Stomach smooth muscle (tissue), 2 donors: ENCODE results near the gene CALN1.
"Not testable (repeated sequence)": the region's sequence is repeated elsewhere in the genome, so short reads cannot be mapped to it uniquely, and the experiment has no call there.

Experiments
- H3K27ac ChIP-seq: one replicate; pipeline ENCODE4 v1.7.0; 2013; ENCODE audit warnings: mild to moderate bottlenecking, low read length, inconsistent platforms
- H3K27me3 ChIP-seq, 2 donors: one replicate each; pipeline ENCODE4 v1.7.0; 2013; ENCODE audit warnings: low read length in 2 of 2; ENCODE audit not compliant: insufficient read depth in 2 of 2, control insufficient read depth in 1 of 2
- H3K36me3 ChIP-seq, 2 donors: one replicate each; pipeline ENCODE4 v1.7.0; 2013; ENCODE audit warnings: low read length in 2 of 2; ENCODE audit not compliant: control insufficient read depth in 2 of 2, insufficient read depth in 2 of 2
- H3K4me1 ChIP-seq: one replicate; pipeline ENCODE4 v1.7.0; 2013; ENCODE audit warnings: low read length; ENCODE audit not compliant: control insufficient read depth, insufficient read depth
- H3K4me3 ChIP-seq, 2 donors: one replicate each; pipeline ENCODE4 v1.7.0; 2013; ENCODE audit warnings: low read length in 2 of 2
- H3K9ac ChIP-seq, 2 donors: one replicate each; pipeline ENCODE4 v1.7.0; 2013; ENCODE audit warnings: low read length in 2 of 2, mild to moderate bottlenecking in 1 of 2
- H3K9me3 ChIP-seq, 2 donors: one replicate each; pipeline ENCODE4 v1.7.0; 2013; ENCODE audit warnings: low read length in 2 of 2; ENCODE audit not compliant: control insufficient read depth in 2 of 2
- donor health status: healthy.
- donor health status: Pancreatic carcinoma.

The CALN1 gene

GRCh38 chr7:72078301-72078700 lies 333.8 kb downstream of the CALN1 start:
- Histone ChIP-seq H3K27me3 (no peaks in the 10 kb centered on the region), H3K36me3 (no peaks in the 10 kb centered on the region), H3K9me3 (peaks cover 0 to 3% of the 10 kb centered on the region in 2 donors), H3K4me1 (no peaks in the 10 kb centered on the region), H3K27ac (no peak overlapping the region), H3K9ac (no peak overlapping the region), H3K4me3 (no peak overlapping the region)

- Histone ChIP-seq H3K4me1 (no peaks in the 10 kb centered on the region), H3K9me3 (peaks cover 0 to 3% of the 10 kb centered on the region in 2 donors), H3K36me3 (no peaks in the 10 kb centered on the region), H3K27ac (no peak overlapping the region), H3K4me3 (no peak overlapping the region), H3K27me3 (no peaks in the 10 kb centered on the region), H3K9ac (no peak overlapping the region)
These were observed 334.4 kb downstream of the CALN1 start for GRCh38 chr7:72077786-72078185.

GRCh38 chr7:72072901-72073300 lies 339.2 kb downstream of the CALN1 start:
- Histone ChIP-seq H3K9ac (no peak overlapping the region), H3K27ac (no peak overlapping the region), H3K4me3 (no peak overlapping the region)

GRCh38 chr7:72069263-72069662 lies 342.9 kb downstream of the CALN1 start:
- H3K9me3 ChIP-seq, result peaks cover 0 to 7% of the 10 kb centered on the region in 2 donors
- no peaks in the 10 kb centered on the region for H3K4me1 ChIP-seq
- H3K36me3 ChIP-seq, result no peaks in the 10 kb centered on the region
- H3K4me3 ChIP-seq, result no peak overlapping the region
- no peaks in the 10 kb centered on the region for H3K27me3 ChIP-seq
- no peak overlapping the region for H3K27ac ChIP-seq
- no peak overlapping the region for H3K9ac ChIP-seq

More at GRCh38 chr7:72072901-72073300, 339.2 kb downstream of the CALN1 start:
- Histone ChIP-seq H3K36me3 (no peaks in the 10 kb centered on the region), H3K4me1 (no peaks in the 10 kb centered on the region), H3K9me3 (peaks cover 3 to 7% of the 10 kb centered on the region in 2 donors), H3K27me3 (no peaks in the 10 kb centered on the region)

GRCh38 chr7:72065764-72066163 lies 346.4 kb downstream of the CALN1 start:
- H3K27ac ChIP-seq, H3K4me1 ChIP-seq: not testable (repeated sequence)

GRCh38 chr7:72064916-72065315 lies 347.2 kb downstream of the CALN1 start:
- Histone ChIP-seq H3K27ac (no peak overlapping the region), H3K9me3 (no peaks in the 10 kb centered on the region), H3K9ac (no peak overlapping the region), H3K4me1 (no peaks in the 10 kb centered on the region), H3K4me3 (no peak overlapping the region), H3K36me3 (no peaks in the 10 kb centered on the region), H3K27me3 (no peaks in the 10 kb centered on the region)

More at GRCh38 chr7:72065764-72066163, 346.4 kb downstream of the CALN1 start:
- not testable (repeated sequence) for H3K9ac ChIP-seq, H3K36me3 ChIP-seq, H3K9me3 ChIP-seq, H3K4me3 ChIP-seq, H3K27me3 ChIP-seq

- Histone ChIP-seq H3K9me3 (no peaks in the 10 kb centered on the region), H3K27ac (no peak overlapping the region), H3K36me3 (no peaks in the 10 kb centered on the region), H3K27me3 (no peaks in the 10 kb centered on the region), H3K4me1 (no peaks in the 10 kb centered on the region), H3K9ac (no peak overlapping the region), H3K4me3 (no peak overlapping the region)
These were observed 348.8 kb downstream of the CALN1 start for GRCh38 chr7:72063330-72063729.

GRCh38 chr7:72062666-72063065 lies 349.5 kb downstream of the CALN1 start:
- Histone ChIP-seq H3K4me3 (no peak overlapping the region), H3K27me3 (no peaks in the 10 kb centered on the region), H3K36me3 (no peaks in the 10 kb centered on the region), H3K9me3 (no peaks in the 10 kb centered on the region), H3K4me1 (no peaks in the 10 kb centered on the region), H3K27ac (no peak overlapping the region), H3K9ac (no peak overlapping the region)

GRCh38 chr7:72059925-72060324 lies 352.2 kb downstream of the CALN1 start:
- H3K27ac ChIP-seq, result no peak overlapping the region

GRCh38 chr7:72058579-72058978 lies 353.6 kb downstream of the CALN1 start:
- no peak overlapping the region for H3K4me3 ChIP-seq
- H3K36me3 ChIP-seq, result no peaks in the 10 kb centered on the region
- H3K9me3 ChIP-seq, result no peaks in the 10 kb centered on the region
- no peak overlapping the region for H3K27ac ChIP-seq
- no peaks in the 10 kb centered on the region for H3K4me1 ChIP-seq
- H3K9ac ChIP-seq, result no peak overlapping the region
- no peaks in the 10 kb centered on the region for H3K27me3 ChIP-seq

More at GRCh38 chr7:72059925-72060324, 352.2 kb downstream of the CALN1 start:
- H3K9ac ChIP-seq, result no peak overlapping the region
- H3K27me3 ChIP-seq, result no peaks in the 10 kb centered on the region
- no peaks in the 10 kb centered on the region for H3K4me1 ChIP-seq
- H3K4me3 ChIP-seq, result no peak overlapping the region
- no peaks in the 10 kb centered on the region for H3K36me3 ChIP-seq
- no peaks in the 10 kb centered on the region for H3K9me3 ChIP-seq

GRCh38 chr7:72057796-72058195 lies 354.3 kb downstream of the CALN1 start:
- no peaks in the 10 kb centered on the region for H3K36me3 ChIP-seq
- no peak overlapping the region for H3K9ac ChIP-seq
- H3K4me1 ChIP-seq, result no peaks in the 10 kb centered on the region
- no peaks in the 10 kb centered on the region for H3K9me3 ChIP-seq
- H3K27ac ChIP-seq, result no peak overlapping the region
- no peaks in the 10 kb centered on the region for H3K27me3 ChIP-seq
- H3K4me3 ChIP-seq, result no peak overlapping the region
